GM12892 (cell line): ENCODE results near the gene SLC25A26.
A peak's percentile ranks its signal among the peaks of the same experiment; 100 is the strongest.
"Not testable (repeated sequence)": the region's sequence is repeated elsewhere in the genome, so short reads cannot be mapped to it uniquely, and the experiment has no call there.

Source experiments
- DNase-seq: peaks from one replicate; pipeline ENCODE4 v3.0.0; 2011; ENCODE audit not compliant: insufficient read length
- FAIRE-seq: peaks from 2 replicates; lab custom pipeline; 2011; peaks lifted over from hg19 to GRCh38; lab: Jason Lieb, UNC
- POLR2A ChIP-seq: IDR thresholded peaks from 2 replicates; pipeline ENCODE4 v1.6.1; 2011; ENCODE audit warnings: low read depth, low read length, control low read depth
- POLR2AphosphoS5 ChIP-seq: IDR thresholded peaks from 2 replicates; pipeline ENCODE4 v1.6.1; 2011; ENCODE audit warnings: low read depth, low read length, control low read depth
- TAF1 ChIP-seq: IDR thresholded peaks from 2 replicates; pipeline ENCODE4 v1.6.1; 2011; ENCODE audit warnings: low read depth, mild to moderate bottlenecking, control low read depth, low read length, borderline replicate concordance

SLC25A26 gene

GRCh38 chr3:66272016-66272415, 51.2 kb downstream of the SLC25A26 start:
- TF ChIP-seq POLR2AphosphoS5 (no peak), POLR2A (no peak), TAF1 (no peak)
- FAIRE-seq, result no peak
- DNase-seq, result no peak

GRCh38 chr3:66274837-66275236, 54.0 kb downstream of the SLC25A26 start:
- FAIRE-seq, result not testable (repeated sequence)

DNA sequence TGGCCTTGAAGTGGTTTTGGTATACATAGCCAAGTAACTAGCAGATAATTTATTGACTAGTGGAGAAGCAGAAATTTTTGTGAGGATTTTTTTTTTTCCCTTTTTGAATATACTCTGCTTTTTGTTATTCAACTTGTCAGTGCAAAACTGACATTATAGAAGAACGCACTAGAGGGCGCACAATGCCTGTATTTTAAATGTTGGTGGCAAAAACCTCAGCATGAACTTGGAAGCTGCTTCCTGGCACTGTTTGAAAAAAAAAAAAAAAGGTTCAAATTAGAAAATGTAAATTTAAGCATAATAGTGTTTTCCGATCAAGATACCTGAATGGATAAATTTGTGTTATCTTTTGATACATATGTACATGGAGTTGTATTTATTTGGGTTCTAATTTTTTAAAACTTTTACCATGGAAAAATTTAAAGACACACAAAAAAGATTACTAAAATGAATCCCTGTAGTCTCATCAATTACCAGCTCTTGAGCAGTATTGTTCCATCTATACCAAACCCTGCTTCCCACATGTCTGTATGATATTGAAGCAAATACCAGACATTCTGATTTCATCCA, 56.0 kb downstream of the SLC25A26 start:
- DNase-seq (no peak), FAIRE-seq (peak; percentile 79)
- TF ChIP-seq POLR2A (no peak), POLR2AphosphoS5 (no peak), TAF1 (no peak)

More at GRCh38 chr3:66274837-66275236, 54.0 kb downstream of the SLC25A26 start:
- not testable (repeated sequence) for DNase-seq

- TF ChIP-seq POLR2A, result no peak
- TF ChIP-seq TAF1, result no peak
- no peak for TF ChIP-seq POLR2AphosphoS5
- FAIRE-seq, result no peak
- DNase-seq, result no peak
Measured at GRCh38 chr3:66279168-66279567, 58.4 kb downstream of the SLC25A26 start.

GRCh38 chr3:66280304-66280703, 59.5 kb downstream of the SLC25A26 start:
- no peak for TF ChIP-seq POLR2AphosphoS5
- no peak for TF ChIP-seq POLR2A
- TF ChIP-seq TAF1, result no peak
- DNase-seq, result no peak
- FAIRE-seq, result no peak

DNA sequence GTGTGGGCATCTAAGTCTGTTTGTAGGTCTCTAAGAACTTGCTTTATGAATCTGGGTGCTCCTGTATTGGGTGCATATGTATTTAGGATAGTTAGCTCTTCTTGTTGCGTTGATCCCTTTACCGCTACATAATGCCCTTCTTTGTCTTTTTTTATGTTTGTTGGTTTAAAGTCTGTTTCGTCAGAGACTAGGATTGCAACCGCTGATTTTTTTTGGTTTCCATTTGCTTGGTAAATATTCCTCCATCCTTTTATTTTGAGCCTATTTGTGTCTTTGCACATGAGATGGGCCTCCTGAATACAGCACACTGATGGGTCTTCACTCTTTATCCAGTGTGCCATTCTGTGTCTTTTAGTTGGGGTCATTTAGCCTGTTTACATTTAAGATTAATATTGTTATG, 71.1 kb downstream of the SLC25A26 start:
- not testable (repeated sequence) for FAIRE-seq, DNase-seq

DNA sequence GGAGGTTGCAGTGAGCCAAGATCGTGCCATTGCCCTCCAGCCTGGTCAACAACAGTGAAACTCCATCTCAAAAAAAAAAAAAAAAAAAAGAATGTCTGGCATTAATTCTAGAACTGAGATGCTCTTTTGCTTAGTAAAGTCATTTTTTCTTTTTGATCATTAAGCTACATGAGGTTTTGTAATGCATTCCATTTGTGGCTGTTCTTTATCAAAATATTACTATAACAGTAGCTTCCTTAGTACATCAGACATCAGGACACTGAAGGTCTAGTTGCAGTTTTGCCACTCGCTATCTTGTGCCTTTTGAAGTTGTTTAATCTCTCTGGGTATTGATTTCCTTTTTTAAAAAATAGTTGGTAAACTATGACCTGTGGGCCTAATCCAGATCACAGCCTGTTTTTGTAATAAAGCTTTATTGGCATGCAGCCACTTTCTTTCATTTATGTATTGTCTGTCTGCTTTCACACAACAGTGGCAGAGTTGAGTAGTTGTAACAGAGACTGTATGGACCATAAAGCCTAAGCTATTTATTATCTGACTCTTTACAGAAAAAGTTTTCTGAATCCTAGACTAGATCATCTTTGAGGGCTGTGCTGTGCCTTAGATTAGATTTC, 76.6 kb downstream of the SLC25A26 start:
- no peak for DNase-seq
- TF ChIP-seq TAF1 (no peak), POLR2A (no peak), POLR2AphosphoS5 (no peak)
- FAIRE-seq, result peak; percentile 48

DNA sequence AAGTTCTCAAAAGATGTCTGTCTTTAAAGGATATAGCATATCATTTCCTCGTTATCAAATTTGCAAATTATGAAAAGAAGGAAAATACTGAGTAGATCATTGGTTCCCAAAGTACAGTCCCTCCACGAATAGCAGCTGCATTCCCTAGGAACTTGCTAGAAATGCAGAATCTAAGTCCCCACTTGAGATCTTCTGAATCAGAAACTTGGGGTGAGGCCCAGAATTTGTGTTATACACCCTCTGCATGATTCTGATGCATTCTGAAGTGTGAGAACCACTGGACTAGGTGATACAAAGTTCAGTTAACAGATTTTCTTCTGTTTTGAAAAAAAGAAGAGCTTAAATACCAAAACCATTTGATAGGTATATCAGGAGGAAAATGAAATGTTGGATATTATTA, 77.1 kb downstream of the SLC25A26 start:
- FAIRE-seq, result no peak
- DNase-seq, result no peak

DNA sequence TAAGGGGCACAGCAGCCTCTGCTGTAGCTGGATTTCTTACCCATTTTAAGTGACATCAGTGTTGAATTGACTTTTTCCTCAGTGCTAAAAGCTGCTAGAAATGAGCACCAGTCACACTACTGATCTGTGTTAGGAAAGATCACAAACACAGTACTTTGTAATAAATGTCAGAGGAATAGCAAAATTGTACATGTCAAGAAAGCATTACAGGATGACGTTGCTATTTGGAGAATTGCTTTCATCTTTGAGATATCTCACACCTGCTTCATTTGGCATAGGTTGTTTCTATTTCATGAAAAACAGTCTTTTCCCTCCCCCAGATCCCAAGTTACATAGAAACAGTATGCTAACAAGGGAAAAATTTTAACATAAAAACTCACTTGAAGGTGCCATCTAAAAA, 77.8 kb downstream of the SLC25A26 start:
- DNase-seq, result no peak
- TF ChIP-seq POLR2AphosphoS5 (no peak), POLR2A (no peak), TAF1 (no peak)
- no peak for FAIRE-seq

More for the DNA sequence above, 77.1 kb downstream of the SLC25A26 start:
- no peak for TF ChIP-seq POLR2A
- no peak for TF ChIP-seq TAF1
- no peak for TF ChIP-seq POLR2AphosphoS5

DNA sequence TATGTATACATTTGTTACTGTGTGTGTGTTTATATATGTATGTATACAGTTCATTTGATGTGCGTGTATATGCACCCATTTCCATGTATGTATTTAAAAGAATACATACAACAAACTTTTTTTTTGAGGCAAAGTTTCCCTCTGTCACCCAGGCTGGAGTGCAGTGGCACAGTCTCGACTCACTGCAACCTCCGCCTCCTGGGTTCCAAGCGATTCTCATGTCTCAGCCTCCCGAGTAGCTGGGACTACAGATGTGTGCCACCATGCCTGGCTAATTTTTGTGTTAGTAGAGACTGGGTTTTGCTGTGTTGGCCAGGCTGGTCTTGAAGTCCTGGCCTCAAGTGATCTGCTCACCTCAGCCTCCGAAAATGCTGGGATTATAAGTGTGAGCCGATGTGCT, 78.3 kb downstream of the SLC25A26 start:
- FAIRE-seq, DNase-seq: not testable (repeated sequence)

DNA sequence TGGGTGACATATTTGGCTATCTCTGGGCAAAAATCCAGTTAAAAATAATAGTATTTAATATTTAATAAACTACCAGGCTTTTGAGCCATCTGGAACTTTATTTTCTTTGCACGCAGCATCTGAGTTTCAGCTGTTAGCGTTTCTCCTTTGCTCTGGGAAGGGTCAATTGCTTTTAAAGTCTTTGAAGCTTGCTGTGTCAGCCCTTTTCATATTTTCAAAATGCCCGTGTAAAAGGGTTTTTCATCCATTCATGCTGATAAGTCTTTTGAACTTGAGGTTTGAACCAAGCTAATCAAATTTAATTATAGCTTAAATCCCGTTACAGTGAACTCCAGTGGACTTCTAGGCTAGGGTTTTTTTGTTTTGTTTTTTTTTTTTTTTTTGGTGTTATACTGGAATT, 79.1 kb downstream of the SLC25A26 start:
- TF ChIP-seq TAF1 (no peak), POLR2AphosphoS5 (no peak), POLR2A (no peak)
- no peak for DNase-seq
- no peak for FAIRE-seq

GRCh38 chr3:66302288-66302687, 81.5 kb downstream of the SLC25A26 start:
- TF ChIP-seq TAF1 (no peak), POLR2AphosphoS5 (no peak), POLR2A (no peak)
- FAIRE-seq, result peak; percentile 5
- DNase-seq, result no peak

GRCh38 chr3:66303491-66303901, 82.7 kb downstream of the SLC25A26 start:
- FAIRE-seq (no peak), DNase-seq (no peak)
- no peak for TF ChIP-seq POLR2AphosphoS5
- TF ChIP-seq POLR2A, result no peak
- no peak for TF ChIP-seq TAF1
